Type B pancreatic cell (in vitro differentiated cells): ENCODE data around the gene FDXACB1. TPM values are rescaled to one million over a fixed set of nuclear protein-coding genes. Genes with fewer than 3 reads are reported as not detected.

ENCODE experiments used
- DNase-seq: peaks from one replicate; pipeline ENCODE4 v3.0.0; 2021; ENCODE audit warnings: mixed read lengths; ENCODE audit not compliant: unreplicated experiment; ENCODE audit errors: extremely low spot score
- H3K27ac Mint-ChIP-seq: 2 replicates; pipeline ENCODE4 v1.8.0; 2021; ENCODE audit warnings: mild to moderate bottlenecking, mixed read lengths
- H3K27me3 Mint-ChIP-seq: 2 replicates; pipeline ENCODE4 v1.8.0; 2021; ENCODE audit warnings: mixed read lengths
- H3K36me3 Mint-ChIP-seq: 2 replicates; pipeline ENCODE4 v1.8.0; 2021; ENCODE audit warnings: mixed read lengths
- H3K4me1 Mint-ChIP-seq: one replicate; pipeline ENCODE4 v1.8.0; 2021; ENCODE audit warnings: mixed read lengths; ENCODE audit not compliant: unreplicated experiment
- H3K4me3 Mint-ChIP-seq: 2 replicates; pipeline ENCODE4 v1.8.0; 2021; ENCODE audit warnings: mild to moderate bottlenecking, mixed read lengths
- H3K9me3 Mint-ChIP-seq: 2 replicates; pipeline ENCODE4 v1.8.0; 2021; ENCODE audit warnings: mixed read lengths
- total RNA-seq: library from RNA; stranded (reverse); gene quantifications from 2 replicates; pipeline ENCODE4 v1.2.1, GENCODE V29; 2021; ENCODE audit warnings: low replicate concordance
- TF ChIP-seq, protein P1 (sequence below): fragments of 200-600 bp; sonication (generic); conservative IDR thresholded peaks from 2 replicates; pipeline ENCODE4 v1.5.0; 2021; ENCODE audit warnings: antibody characterized with exemption, mild to moderate bottlenecking

The FDXACB1 gene
- total RNA-seq, 1 donor from 2014 or later, result 2.9 TPM

DNA sequence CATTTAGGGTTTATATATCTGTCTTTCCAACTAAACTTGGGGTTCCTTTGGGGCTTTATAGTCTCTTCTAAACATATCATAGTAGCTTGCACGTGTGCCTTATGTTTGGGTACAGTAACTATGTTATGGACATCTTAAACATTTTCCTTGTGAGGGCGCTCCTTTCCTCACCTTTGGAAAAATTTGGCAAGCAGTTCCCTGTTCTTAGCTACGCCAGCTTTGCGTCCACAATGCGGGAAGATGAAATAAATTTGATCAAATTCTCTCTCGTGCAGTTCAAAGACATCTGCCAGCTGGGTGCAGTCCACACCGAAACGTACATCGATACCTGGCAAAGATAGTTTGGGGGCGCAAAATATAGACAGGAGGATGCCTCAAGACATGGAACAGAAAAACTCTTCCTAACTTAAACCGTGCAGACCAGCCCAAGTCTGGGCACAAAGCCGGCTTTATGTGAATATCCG is 548 bp downstream of the FDXACB1 start:
- TF ChIP-seq, protein P1, sequence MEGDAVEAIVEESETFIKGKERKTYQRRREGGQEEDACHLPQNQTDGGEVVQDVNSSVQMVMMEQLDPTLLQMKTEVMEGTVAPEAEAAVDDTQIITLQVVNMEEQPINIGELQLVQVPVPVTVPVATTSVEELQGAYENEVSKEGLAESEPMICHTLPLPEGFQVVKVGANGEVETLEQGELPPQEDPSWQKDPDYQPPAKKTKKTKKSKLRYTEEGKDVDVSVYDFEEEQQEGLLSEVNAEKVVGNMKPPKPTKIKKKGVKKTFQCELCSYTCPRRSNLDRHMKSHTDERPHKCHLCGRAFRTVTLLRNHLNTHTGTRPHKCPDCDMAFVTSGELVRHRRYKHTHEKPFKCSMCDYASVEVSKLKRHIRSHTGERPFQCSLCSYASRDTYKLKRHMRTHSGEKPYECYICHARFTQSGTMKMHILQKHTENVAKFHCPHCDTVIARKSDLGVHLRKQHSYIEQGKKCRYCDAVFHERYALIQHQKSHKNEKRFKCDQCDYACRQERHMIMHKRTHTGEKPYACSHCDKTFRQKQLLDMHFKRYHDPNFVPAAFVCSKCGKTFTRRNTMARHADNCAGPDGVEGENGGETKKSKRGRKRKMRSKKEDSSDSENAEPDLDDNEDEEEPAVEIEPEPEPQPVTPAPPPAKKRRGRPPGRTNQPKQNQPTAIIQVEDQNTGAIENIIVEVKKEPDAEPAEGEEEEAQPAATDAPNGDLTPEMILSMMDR, result no peak
- H3K4me3 Mint-ChIP-seq, result peak overlapping the region; percentile 98
- no peaks in the 10 kb centered on the region for H3K27me3 Mint-ChIP-seq
- H3K27ac Mint-ChIP-seq, result peak overlapping the region; percentile 100
- peaks cover 10% of the 10 kb centered on the region for H3K4me1 Mint-ChIP-seq
- no peaks in the 10 kb centered on the region for H3K36me3 Mint-ChIP-seq
- DNase-seq, result no peak
- H3K9me3 Mint-ChIP-seq, result no peaks in the 10 kb centered on the region

GRCh38 chr11:111871693-111872161 is 7.2 kb downstream of the FDXACB1 start:
- peak overlapping the region; percentile 81 for H3K27ac Mint-ChIP-seq
- H3K27me3 Mint-ChIP-seq, result no peaks in the 10 kb centered on the region

GRCh38 chr11:111870886-111871692 is 7.9 kb downstream of the FDXACB1 start, which contains the start of gene ALG9:
Gene ALG9, minus strand, starts transcription at chr11:111871581. Its CDS starts 99 bp downstream, at chr11:111871482.
- Mint-ChIP-seq H3K4me1 (peaks cover 9% of the 10 kb centered on the region), H3K9me3 (no peaks in the 10 kb centered on the region), H3K36me3 (peaks cover 13% of the 10 kb centered on the region), H3K27ac (peak within 1 kb of the TSS; percentile 82), H3K27me3 (no peaks in the 10 kb centered on the region), H3K4me3 (peak within 1 kb of the TSS; percentile 95)
- TF ChIP-seq, protein P1, result peak; percentile 62
- DNase-seq, result peak; percentile 83

More at GRCh38 chr11:111871693-111872161, 7.2 kb downstream of the FDXACB1 start:
- TF ChIP-seq, protein P1, result no peak
- DNase-seq, result no peak
- peaks cover 9% of the 10 kb centered on the region for H3K36me3 Mint-ChIP-seq
- H3K4me1 Mint-ChIP-seq, result peaks cover 9% of the 10 kb centered on the region
- H3K9me3 Mint-ChIP-seq, result no peaks in the 10 kb centered on the region
- peak overlapping the region; percentile 95 for H3K4me3 Mint-ChIP-seq

DNA sequence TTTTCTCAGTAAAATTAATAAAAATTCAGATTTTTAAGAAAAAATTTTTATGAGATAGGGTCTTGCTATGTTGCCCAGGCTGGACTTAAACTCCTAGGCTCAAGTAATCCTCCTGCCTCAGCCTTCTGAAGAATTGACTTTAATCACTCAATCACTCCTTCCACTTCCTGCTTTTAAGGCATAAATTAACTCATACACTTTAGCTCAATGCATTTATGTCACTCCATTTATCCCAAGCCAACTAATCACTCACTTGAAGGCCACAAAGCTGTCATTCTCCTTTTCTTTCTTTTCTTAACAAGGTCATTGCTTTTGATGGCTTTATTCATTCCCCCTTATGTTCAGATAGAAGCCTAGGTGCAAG is 8.5 kb downstream of the FDXACB1 start:
- H3K4me1 Mint-ChIP-seq, result peaks cover 9% of the 10 kb centered on the region
- no peaks in the 10 kb centered on the region for H3K9me3 Mint-ChIP-seq
- no peaks in the 10 kb centered on the region for H3K27me3 Mint-ChIP-seq
- H3K4me3 Mint-ChIP-seq, result peak overlapping the region; percentile 95
- peak overlapping the region; percentile 82 for H3K27ac Mint-ChIP-seq
- DNase-seq, result no peak
- peaks cover 13% of the 10 kb centered on the region for H3K36me3 Mint-ChIP-seq
- TF ChIP-seq, protein P1, result no peak

DNA sequence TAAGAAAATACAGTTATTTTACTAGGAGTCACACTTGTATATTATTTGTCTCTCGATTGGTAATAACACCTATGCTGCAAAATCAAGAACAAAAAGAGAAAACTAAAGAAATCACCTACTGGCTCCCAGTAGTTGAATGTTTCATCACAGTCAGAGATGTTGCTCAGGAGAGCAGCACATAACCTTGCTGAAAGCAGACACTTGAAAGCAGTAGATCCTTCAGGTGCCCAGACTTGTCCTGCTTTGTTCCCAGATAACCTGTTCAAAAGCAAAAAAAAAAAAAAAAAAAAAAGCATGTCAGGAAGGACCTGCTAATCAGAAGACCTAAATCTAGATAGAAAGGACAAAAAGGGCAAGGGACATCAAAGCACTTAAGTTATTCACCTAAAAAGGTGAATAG is 8.9 kb downstream of the FDXACB1 start:
- Mint-ChIP-seq H3K27me3 (no peaks in the 10 kb centered on the region), H3K4me3 (peak overlapping the region; percentile 30), H3K27ac (no peak overlapping the region), H3K4me1 (peaks cover 9% of the 10 kb centered on the region), H3K36me3 (peaks cover 13% of the 10 kb centered on the region), H3K9me3 (no peaks in the 10 kb centered on the region)
- TF ChIP-seq, protein P1, result no peak
- no peak for DNase-seq
